ENCODE measurements around the gene MYO9B.
A peak's percentile ranks its signal among the peaks of the same experiment; 100 is the strongest.

The MYO9B gene

DNA sequence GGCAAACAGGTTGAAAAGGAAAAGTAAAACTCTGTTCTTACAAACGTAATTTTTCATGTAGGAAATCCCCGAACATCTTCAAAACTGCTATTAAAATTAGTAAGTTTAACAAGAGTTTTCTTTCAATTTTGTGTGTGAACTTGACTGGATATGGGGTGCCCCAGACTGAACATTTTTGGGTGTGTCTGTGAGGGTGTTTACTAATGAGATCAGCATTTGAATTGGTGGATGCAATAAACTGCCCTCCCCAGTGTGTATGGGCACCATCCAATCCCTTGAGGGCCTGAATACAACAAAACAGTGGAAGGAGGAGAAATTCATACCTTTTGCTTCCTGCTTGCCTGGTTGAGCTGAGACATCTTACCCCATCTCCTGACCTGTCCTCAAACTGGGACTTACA lies 12.1 kb upstream of the MYO9B start:
- DNase-seq (ENCODE audit: low read depth): no peak

DNA sequence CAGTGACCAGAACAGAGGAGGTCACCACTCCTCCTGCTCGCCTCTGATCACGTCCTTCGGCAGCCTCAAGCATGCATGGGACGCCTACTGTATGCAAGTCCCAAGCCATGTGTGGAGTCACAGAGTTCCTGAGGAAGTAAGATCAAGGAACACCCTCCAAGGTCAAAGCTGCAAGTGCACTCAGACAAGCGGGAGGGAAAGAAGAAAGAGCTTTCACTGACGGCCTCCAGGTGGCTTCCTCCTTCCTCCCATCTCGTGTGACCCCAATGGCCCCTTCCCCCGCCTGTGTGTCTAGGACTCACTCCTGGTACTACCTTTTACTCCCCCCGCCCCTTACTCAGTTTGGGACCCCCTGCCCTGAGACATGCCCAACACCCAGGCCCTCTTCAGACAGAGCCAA lies 6.4 kb upstream of the MYO9B start:
- DNase-seq (ENCODE audit: low read depth): no peak

DNA sequence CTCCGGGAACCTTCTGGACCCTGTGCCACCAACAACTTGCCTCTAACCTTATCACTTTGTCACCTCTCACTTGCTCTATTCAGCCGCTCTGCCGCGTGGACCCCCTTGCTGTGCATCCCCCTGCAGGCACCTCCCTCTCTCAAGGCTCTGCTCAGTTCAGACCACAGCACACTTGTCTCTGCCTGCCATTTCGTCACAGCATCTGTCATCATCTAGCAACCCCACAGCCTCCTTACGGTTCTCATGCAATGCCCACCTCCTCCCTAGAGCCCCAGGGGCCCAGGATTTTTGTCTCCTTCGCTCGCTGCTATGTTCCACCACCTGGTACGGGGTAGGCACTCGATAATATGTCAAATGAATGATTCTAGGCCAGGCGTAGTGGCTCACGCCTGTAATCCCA lies 5.2 kb upstream of the MYO9B start:
- DNase-seq (ENCODE audit: low read depth): no peak

DNA sequence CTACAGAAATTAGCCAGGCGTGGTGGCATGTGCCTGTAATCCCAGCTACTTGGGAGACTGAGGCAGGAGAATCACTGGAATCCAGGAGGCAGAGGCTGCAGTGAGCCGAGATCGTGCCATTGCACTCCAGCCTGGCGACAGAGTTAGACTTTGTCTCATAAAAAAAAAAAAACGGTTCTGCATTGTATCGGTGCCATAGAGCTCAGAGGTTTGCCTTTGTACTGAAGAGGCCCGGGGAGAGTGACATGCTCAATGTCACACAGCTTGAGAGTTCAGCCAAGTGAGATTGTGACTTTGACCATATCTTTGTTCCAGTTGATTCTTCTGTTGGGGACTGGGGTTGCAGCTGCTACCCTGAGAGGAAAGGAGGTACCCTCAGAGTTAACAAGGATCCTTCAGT lies 4.7 kb upstream of the MYO9B start:
- DNase-seq (ENCODE audit: low read depth): no peak

DNA sequence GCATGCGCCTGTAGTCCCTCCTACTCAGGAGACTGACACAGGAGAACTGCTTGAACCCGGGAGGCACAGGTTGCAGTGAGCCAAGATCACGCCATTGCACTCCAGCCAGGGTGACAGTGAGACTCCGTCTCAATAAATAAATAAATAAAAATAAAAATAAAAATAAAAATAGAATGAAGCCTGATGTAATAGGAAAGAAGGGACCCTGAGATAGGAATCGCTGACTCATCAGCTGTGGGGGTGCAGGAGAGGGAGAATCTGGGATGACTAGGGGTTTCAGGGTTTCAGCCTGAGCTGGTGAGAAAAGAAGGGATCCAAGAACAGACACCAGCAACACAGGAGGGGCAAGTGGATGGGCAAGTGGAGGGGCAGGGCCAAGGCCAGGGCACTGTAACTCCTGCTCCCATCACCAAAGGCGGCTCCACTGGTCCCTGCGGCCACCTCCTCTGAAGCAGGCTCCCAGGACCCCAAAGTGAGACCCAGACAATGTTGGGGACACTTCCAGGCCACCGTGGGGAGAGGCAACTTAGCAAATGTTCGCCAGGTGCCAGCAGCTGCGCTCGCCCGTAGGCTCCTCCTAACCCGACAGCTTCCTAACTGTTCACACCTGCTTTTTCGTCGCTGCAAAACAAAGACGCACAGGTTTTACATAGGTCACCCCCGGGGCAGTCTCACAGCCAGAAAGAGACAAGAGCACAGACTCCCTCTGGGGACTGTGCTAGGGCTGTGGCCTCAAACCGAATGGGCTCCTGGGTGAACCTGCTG lies 1.5 kb upstream of the MYO9B start:
- no peak for DNase-seq (ENCODE audit: low read depth)

DNA sequence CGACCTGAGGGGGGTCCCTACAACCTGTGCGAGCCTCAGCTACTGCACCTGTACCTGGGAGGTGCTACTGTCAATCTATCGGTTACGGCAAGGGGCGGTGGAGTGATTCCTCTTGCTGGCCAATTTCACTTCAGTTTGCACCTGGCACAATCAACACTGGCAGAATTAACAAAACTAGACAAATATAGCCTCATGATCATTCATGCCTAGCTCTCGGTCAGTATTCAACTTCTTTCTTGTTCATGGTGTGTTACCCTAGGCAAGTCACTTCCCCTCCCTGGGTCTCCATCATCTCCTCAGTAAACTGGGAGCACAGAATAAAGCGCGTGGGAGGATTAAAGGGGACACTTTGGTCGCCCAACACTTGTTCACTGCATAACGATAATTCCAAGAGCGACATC lies 943 bp upstream of the MYO9B start:
- no peak for DNase-seq (ENCODE audit: low read depth)

DNA sequence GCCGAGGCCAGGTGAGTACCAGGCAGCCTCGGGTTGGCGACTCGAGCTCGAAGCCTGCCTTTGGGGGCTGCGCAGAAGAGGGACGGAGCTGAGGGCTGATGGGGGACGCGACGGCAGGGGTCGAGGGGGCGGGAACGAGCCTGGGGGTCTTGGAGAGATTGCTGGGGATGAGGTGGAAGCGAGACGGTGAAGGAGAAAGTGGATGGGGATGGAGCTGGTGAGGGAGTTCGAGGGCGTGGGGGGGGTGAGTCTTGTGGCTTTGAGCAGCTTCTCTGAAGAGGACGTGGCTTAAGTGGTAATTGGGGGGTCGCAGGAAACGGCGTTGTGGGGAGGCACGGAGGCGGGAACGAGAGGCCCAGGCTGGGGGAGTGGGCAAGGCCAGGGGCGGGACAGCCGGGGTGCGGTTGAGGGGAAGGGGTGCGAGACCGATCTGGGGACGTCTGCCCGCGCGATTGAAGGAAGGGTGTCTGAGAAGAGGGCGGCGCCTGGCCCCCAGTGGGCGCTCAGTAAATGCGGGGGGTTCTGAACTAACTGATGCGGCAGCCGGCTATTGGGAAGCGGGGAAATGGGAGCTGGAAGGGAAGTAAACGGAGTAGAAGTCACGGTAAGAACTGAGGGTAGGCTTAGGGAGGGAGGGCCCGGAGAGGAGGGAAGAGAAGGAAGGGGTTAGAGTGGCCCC lies 426 bp downstream of the MYO9B start:
- DNase-seq (ENCODE audit: low read depth): no peak

DNA sequence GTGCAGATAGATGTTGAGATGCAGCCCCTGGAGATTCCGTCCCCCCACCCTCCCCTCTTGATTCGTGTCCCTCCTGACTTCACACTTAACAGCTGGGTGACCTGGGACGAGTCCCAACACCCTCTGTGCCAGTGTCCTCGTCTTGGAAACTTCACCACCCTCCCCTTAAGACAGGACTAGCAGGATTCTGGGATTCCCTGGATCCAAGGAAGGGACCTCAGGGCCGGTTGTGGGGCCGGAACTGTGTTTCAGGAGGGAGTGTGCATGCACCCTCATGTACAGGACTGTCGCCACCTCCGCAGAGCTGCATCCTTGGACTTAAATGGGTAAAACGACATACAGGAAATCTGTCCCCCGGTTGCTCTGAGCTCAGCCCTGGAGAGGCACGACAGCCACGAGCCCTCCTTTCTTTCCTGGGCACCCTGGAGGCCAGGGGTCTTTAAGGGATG lies 990 bp downstream of the MYO9B start:
- DNase-seq (ENCODE audit: low read depth): no peak

DNA sequence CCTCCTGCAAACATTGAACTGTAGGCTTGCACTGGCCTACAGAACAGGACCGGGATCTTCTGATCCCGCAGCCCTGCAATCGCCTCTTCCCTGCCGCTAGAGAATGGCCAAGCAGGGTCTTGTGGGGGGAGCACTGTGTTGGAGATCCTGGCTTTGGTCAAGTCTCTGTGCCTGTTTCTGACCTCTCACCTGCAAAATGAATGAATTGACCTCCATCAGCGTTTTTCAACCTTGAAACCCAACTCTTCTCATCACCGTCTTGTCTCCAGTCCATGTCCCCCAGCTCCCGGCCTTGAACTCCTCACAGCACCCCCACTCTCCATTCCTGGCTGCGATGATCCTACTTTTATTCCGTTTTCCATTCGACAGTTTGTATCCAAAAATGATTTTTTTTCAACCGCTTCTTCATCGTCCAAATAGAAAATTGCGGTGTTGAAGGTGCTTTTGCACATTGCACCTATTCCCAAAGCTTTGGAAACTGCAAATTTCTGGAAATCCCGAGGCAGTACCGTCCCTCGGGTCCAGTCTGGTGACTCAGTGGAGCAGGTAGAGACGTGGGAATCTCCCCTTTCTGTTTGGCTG lies 2.0 kb downstream of the MYO9B start:
- no peak for DNase-seq (ENCODE audit: low read depth)

DNA sequence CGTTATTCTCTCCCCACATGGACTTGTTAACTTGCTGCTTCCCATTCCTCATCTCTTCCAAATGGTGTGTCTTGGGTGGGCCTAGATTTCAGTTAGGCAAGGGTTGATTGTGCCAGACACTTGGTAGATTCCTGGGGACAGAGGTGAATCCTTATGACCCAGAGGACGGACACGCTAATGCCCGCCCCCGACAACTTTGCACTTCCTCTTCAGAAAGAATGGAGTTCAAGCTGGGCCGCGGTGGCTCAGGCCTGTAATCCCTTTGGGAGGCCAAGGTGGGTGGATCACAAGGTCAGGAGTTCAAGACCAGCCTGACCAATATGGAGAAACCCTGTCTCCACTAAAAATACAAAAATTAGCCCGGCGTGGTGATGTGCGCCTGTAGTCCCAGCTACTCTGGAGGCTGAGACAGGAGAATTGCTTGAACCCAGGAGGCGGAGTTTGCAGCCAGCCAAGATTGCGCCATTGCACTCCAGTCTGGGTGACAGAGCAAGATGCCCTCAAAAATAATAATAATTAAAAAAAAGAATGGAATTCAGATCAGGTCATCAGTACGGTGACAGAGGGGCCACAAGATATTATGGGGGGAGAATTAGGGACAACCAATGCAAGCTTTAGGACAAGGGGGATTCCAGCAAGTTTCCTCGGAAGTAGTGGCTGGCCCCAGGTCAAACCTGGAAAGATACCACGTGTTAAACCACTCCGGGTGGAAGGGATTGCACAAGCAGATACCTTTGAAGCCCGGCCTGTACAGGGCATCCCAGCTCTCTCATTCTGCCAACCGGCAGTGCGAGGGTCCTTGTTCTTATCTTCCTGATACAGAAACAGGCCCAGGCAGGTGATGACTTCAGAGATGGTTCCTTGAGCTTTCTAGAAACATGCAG lies 2.7 kb downstream of the MYO9B start:
- DNase-seq (ENCODE audit: low read depth): no peak

DNA sequence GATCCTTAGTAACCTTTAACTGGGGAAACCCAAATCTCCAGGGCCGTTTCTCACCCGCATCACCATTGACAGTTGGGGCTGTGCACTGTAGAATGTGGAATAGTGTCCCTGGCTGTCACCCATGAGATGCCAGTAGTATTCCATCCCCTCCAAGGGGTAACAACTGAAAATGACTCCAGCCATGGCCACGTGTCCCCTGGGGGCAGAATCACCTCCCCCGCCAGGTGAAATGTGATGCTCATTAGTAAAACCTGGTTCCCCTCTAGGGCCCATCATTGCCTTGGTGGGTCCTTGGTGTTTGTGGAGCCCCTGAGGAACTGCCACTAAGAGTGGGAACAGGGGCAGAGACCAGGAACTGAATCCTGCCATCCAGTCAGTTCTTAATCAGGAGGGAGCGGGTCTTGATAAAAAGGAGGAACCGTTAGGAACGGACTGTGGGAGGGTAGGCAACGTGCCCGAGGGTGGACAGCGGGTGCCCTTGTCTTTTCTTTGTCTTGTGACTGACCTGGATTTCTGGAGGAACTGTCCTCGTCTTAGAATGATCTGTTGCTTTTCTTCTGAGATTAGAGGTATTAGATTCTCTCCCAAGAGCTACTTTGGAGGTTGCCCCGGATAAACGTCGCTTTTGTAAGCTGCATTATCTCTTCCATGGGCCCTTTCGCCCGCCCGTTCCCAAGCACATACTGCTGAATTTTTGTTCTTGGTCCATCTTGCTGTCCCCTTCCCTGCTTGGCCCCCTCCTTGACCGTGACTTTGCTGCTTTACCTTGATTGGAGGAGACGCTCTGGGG lies 3.5 kb downstream of the MYO9B start:
- no peak for DNase-seq (ENCODE audit: low read depth)

DNA sequence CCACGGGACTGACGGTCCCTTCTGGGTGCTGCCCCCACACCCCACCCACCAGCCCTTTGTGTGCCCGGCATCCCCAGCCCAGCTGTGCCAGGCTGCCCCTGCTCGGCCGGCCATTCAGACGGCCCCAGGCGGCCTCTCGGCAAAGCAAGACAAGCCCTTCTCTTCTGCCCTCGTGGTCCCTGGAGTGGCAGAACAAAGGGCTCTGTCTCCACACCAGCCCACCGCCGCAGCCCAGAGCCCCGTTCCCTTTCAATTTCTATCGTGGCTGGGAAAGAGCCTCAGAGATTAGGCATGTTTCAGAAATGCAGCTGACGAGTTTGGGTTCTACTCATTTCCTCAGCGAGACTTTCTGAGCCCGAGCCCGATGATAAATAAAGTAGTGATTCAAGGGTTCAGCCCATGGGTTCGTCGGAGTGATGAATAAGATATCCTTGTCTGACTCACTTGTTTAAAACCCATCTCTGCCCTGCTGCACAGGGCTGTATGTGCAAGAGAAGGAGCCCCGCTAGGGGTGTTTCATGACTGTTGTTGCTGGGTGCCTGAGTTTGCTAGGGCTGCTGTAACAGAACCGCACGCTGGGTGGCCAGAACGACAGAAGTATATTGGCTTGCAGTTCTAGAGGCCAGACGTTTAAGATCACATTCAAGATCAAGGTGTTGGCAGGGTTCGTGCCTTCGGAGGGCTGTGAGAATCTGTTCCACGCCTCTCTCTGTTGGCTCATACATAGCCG lies 4.3 kb downstream of the MYO9B start:
- peak; percentile 48 for DNase-seq (ENCODE audit: low read depth)

DNA sequence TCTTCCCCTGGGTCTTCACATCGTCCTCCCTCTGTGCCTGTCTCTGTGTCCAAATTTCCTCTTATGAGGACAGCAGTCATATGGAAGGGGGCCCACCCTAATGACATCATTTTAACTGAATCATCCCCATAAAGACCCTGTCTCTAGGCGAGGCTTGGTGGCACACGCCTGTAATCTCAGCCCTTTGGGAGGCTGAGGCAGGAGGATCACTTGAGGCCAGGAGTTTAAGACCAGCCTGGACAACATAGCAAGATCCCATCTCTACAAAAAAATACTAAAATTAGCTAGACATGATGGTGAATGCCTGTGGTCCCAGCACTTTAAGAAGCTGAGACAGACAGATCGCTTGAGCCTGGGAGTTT lies 4.8 kb downstream of the MYO9B start:
- DNase-seq (ENCODE audit: low read depth): no peak

DNA sequence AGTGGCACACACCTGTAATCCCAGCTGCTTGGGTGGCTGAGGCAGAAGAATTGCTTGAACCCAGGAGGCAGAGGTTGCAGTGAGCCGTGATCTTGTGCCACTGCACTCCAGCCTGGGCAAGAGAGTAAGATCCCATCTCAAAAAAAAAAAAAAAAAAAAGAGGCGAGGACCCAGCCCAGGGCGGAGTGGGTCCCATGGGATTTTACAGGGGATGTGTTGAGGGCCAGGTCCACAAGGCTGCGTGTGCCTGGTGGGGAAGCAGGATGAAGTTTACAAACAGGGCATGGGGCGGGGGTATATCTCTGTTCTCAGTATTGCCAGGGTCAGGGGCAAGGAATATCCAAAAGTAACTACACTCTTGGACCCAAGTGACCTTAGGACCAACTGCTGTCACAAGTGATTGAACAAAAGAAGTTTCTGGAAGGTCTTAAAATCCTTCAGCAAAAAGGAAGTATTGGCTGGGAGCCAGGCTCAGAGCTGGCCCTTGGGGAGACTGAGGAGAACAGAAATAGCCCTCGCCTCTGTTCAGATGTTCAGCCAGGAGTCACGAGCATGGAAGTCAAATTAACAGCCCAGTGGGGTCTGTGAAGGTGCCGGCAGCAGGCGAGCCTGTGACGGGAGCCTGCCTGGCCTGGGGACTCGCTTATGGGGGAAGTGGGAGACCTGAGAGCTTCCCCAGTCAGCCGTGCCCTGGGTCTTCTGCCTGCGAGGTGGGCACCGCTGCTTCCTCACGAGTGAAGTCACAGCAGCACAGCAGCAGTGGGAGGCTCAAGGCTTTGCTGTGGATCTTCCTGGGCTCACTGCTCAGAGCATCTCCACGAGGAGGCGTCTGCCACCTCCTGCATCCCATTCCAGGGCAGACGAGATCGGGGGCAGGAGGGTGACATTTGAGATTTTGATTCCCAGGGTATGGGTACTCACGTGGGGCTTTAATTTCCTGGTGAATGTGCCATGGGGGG lies 6.4 kb downstream of the MYO9B start:
- DNase-seq (ENCODE audit: low read depth): no peak

DNA sequence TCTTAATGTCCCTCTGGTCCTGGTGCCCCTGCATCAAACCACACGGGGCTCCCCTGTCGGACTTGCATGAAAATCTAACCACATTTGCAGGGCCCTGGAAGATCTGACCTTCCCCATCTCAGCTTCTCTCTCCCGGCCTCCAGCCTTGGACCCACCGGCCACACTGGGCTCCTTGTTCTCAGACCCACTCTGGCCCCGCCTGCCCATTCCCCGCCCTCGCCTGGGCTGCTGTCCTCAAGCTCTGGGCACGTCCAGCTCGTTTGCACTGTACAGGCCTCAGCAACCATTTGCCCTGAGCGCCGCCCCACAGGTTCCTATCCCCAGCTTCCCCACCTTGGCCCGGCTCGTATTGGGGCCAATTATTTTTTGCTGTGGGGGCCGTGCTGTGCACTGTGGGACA lies 10.5 kb downstream of the MYO9B start:
- DNase-seq (ENCODE audit: low read depth): no peak

DNA sequence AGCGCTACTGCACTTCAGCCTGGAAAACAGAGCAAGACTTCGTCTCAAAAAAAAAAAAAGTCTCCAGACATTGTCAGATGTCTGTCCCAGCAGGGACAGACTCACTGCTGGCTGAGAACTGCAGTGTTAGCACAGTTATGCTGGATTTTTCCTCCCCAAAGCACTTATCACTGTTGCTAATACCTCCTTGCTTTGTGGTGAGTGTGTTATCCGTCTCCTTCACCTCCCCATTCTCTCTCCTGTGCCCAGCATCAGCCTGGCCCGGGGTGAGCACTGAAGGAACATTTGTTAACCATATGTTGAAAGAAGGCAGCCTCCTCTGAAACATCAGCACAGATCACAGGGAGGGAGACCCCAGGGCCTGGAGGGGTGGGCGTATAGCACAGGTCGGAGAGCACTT lies 11.3 kb downstream of the MYO9B start:
- DNase-seq (ENCODE audit: low read depth): no peak

DNA sequence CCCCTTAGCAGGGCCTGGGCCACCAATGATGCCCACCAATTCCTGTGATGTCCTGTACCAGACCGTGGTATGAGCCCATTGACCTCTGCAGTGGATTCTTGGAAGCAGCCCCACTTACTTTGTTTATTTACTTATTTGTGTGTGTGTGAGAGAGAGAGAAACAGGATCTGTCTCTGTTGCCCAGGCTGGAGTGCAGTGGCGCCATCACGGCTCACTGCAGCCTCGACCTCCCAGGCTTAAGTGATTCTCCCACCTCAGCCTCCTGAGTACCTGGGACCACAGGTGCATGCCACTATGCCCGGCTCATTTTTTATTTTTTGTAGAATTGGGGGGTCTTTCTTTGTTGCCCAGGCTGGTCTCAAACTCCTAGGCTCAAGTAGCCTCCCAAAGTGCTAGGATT lies 13.0 kb downstream of the MYO9B start:
- no peak for DNase-seq (ENCODE audit: low read depth)

DNA sequence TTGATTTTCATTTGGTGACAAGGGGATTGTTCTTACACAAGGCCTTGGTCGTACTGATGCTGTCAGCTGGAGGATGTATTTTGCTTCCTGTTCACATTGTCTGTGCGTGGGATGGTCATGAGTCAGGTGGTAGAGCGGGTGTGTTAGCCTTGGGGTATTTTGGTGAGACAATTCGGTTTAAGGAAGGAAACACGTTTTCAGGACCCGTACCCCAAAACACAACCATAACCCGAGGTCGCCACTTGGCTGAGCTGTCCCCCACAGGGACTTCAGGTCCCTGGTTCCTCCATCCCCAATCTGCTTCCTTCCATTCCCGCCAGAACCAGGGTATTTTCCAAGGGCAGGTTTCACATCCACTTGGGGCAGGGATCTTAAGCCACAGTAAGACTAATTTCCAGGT lies 15.0 kb downstream of the MYO9B start:
- DNase-seq (ENCODE audit: low read depth): no peak

DNA sequence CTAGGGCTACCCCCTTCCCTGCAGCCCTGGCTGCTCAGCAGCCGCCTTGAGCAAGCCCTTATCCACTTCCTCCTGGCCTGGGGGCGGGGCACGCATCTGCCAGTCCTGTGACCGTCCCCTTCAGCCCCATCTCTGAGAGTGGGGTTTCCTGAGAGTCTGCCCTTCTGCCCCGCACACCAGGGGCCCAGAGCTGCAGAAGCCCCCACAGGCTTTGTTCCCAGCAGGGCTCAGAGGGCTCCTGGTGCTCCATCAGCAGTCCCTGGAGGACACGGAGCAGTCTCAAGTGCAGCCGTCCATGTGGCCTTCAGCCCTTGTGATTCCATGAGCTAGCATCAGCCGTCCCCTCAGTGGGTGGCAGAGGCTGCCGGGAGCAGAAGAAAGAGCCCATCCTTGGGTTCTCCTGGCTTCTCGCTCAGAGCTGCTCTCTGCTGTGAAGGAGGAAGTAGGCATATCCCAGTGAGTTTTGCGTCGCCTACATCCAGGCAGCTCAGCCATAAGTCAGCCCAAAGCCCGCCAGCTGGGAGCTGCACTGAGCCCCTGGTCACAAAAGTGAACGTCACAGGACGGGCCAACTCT lies 16.3 kb downstream of the MYO9B start:
- no peak for DNase-seq (ENCODE audit: low read depth)

DNA sequence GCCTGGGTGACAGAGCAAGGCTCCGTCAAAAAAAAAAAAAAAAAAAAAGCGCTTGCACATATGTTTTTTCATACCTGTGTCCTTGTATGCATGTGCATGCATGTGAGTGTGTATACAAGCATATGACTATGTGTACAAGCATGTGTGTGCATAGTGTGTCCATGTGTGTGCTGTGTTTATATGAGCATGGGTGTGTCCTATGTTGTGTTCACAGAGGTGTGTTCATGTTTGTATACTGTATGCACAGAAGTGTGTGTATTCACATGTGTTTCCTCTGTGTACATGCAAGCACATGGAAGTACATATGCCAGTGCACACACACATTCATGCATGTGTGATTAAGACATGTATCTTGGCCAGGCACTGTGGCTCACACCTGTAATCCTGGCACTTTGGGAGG lies 17.1 kb downstream of the MYO9B start:
- DNase-seq (ENCODE audit: low read depth): no peak

All from stimulated activated CD8-positive, alpha-beta memory T cell treated with anti-CD3 and anti-CD28 coated beads, Interleukin-7, amount 100 ng/mL, for 24 hours (primary cell).